Peyer's patch (tissue), 4 donors: ENCODE results near the gene PRSS16. TPM values are rescaled to one million over a fixed set of nuclear protein-coding genes. Genes with fewer than 3 reads are reported as not detected.
"Not testable (repeated sequence)": the region's sequence is repeated elsewhere in the genome, so short reads cannot be mapped to it uniquely, and the experiment has no call there.

Experiments
- DNase-seq, 3 donors: peaks; one replicate each; pipeline ENCODE4 v3.0.0-alpha.2; 2017 to 2019
- H3K27ac ChIP-seq, 4 donors: fragments of 200-600 bp; sonication (generic); one replicate each; pipeline ENCODE4 v1.5.1; 2016 to 2019
- H3K27me3 ChIP-seq, 2 donors: fragments of 200-600 bp; sonication (generic); one replicate each; pipeline ENCODE4 v1.5.1; 2019
- H3K36me3 ChIP-seq, 3 donors: fragments of 200-600 bp; sonication (generic); one replicate each; pipeline ENCODE4 v1.5.1; 2016 to 2019
- H3K4me1 ChIP-seq, 4 donors: fragments of 200-600 bp; sonication (generic); one replicate each; pipeline ENCODE4 v1.5.1; 2016 to 2019
- H3K4me3 ChIP-seq, 4 donors: fragments of 200-600 bp; sonication (generic); 1 replicate in 3 of 4; 2 replicates in 1 of 4; pipeline ENCODE4 v1.5.1; 2016 to 2019; ENCODE audit warnings: mild to moderate bottlenecking in 1 of 4
- H3K9me3 ChIP-seq, 4 donors: fragments of 200-600 bp; sonication (generic); one replicate each; pipeline ENCODE4 v1.5.1; 2016 to 2019; ENCODE audit warnings: mild to moderate bottlenecking in 1 of 4
- CTCF ChIP-seq, 6 experiments: fragments of 450-650 bp in 4 of 6; fragments of 200-600 bp in 2 of 6; sonication (generic) in 1 of 6; IDR thresholded peaks; one replicate each; pipeline ENCODE4 v1.5.1; 2017 to 2019; ENCODE audit warnings: antibody characterized with exemption in 6 of 6, mild to moderate bottlenecking in 3 of 6, moderate library complexity in 1 of 6
- POLR2A ChIP-seq, 2 donors: fragments of 450-650 bp; IDR thresholded peaks; one replicate each; pipeline ENCODE4 v1.5.1; 2017; ENCODE audit warnings: antibody characterized with exemption in 2 of 2, mild to moderate bottlenecking in 2 of 2, moderate library complexity in 2 of 2
- total RNA-seq, 4 donors: library from RNA; depleted of rRNA; stranded (reverse); fragments of >200 nt; gene quantifications; one replicate each; pipeline ENCODE4 v1.1.0, GENCODE V29; 2016

PRSS16 gene
- total RNA-seq, 4 donors from 2014 or later = 5.0 to 37.1 (median 29.8) TPM

- no peak overlapping the region for H3K4me3 ChIP-seq
- no peaks in the 10 kb centered on the region for H3K4me1 ChIP-seq
- no peak for DNase-seq
- H3K9me3 ChIP-seq = no peaks in the 10 kb centered on the region
- no peaks in the 10 kb centered on the region for H3K36me3 ChIP-seq
- no peak overlapping the region for H3K27ac ChIP-seq
- TF ChIP-seq POLR2A (IDR thresholded peaks at IDR 0.05) (no peak), CTCF (IDR thresholded peaks at IDR 0.05) (no peak)
- H3K27me3 ChIP-seq = no peaks in the 10 kb centered on the region
Measured at GRCh38 chr6:27209659-27210269, 37.7 kb upstream of the PRSS16 start.

- not testable (repeated sequence) for H3K4me1 ChIP-seq, H3K36me3 ChIP-seq, H3K27me3 ChIP-seq, H3K27ac ChIP-seq, DNase-seq, H3K4me3 ChIP-seq, H3K9me3 ChIP-seq
Measured at GRCh38 chr6:27213091-27213517, 34.4 kb upstream of the PRSS16 start.

- H3K27ac ChIP-seq = no peak overlapping the region
- H3K36me3 ChIP-seq = no peaks in the 10 kb centered on the region
- no peaks in the 10 kb centered on the region for H3K27me3 ChIP-seq
- H3K4me3 ChIP-seq = no peak overlapping the region
- H3K9me3 ChIP-seq = no peaks in the 10 kb centered on the region
- no peak for DNase-seq
- H3K4me1 ChIP-seq = no peaks in the 10 kb centered on the region
- TF ChIP-seq POLR2A (IDR thresholded peaks at IDR 0.05) = no peak
- no peak for TF ChIP-seq CTCF (IDR thresholded peaks at IDR 0.05)
Measured at GRCh38 chr6:27213544-27214125, 33.9 kb upstream of the PRSS16 start.

GRCh38 chr6:27214126-27214601, 33.3 kb upstream of the PRSS16 start:
- H3K27me3 ChIP-seq = no peaks in the 10 kb centered on the region
- H3K4me1 ChIP-seq = no peaks in the 10 kb centered on the region
- no peaks in the 10 kb centered on the region for H3K9me3 ChIP-seq
- DNase-seq = no peak
- TF ChIP-seq CTCF (IDR thresholded peaks at IDR 0.05) = no peak
- no peak for TF ChIP-seq POLR2A (IDR thresholded peaks at IDR 0.05)
- no peak overlapping the region for H3K27ac ChIP-seq
- H3K36me3 ChIP-seq = no peaks in the 10 kb centered on the region
- H3K4me3 ChIP-seq = no peak overlapping the region

- Histone ChIP-seq H3K4me3 (no peak overlapping the region), H3K4me1 (no peaks in the 10 kb centered on the region), H3K36me3 (no peaks in the 10 kb centered on the region), H3K9me3 (no peaks in the 10 kb centered on the region), H3K27me3 (no peaks in the 10 kb centered on the region), H3K27ac (no peak overlapping the region)
- no peak for DNase-seq
- no peak for TF ChIP-seq POLR2A (IDR thresholded peaks at IDR 0.05)
Measured at GRCh38 chr6:27216874-27217273, 30.6 kb upstream of the PRSS16 start.

- H3K27me3 ChIP-seq, H3K36me3 ChIP-seq, H3K4me3 ChIP-seq, DNase-seq, H3K27ac ChIP-seq, H3K4me1 ChIP-seq, H3K9me3 ChIP-seq: not testable (repeated sequence)
Measured at GRCh38 chr6:27222971-27223370, 24.5 kb upstream of the PRSS16 start.

- TF ChIP-seq CTCF (IDR thresholded peaks at IDR 0.05) (no peak), POLR2A (IDR thresholded peaks at IDR 0.05) (no peak)
- H3K27me3 ChIP-seq = no peaks in the 10 kb centered on the region
Measured at GRCh38 chr6:27224729-27225128, 22.8 kb upstream of the PRSS16 start.

More at GRCh38 chr6:27224729-27225128, 22.8 kb upstream of the PRSS16 start:
- DNase-seq = no peak
- Histone ChIP-seq H3K4me1 (no peaks in the 10 kb centered on the region), H3K9me3 (no peaks in the 10 kb centered on the region), H3K4me3 (no peak overlapping the region), H3K36me3 (no peaks in the 10 kb centered on the region), H3K27ac (no peak overlapping the region)
